GM12891 (cell line): ENCODE measurements around the gene MAPK8.

Experiments
- PAX5 ChIP-seq: IDR thresholded peaks from 2 replicates; pipeline ENCODE4 v1.6.1; 2011; ENCODE audit warnings: low read length, moderate library complexity, mild to moderate bottlenecking; ENCODE audit not compliant: insufficient read depth, severe bottlenecking
- POLR2A ChIP-seq: IDR thresholded peaks from 2 replicates; pipeline ENCODE4 v1.6.1; 2011; ENCODE audit warnings: low read depth, low read length, control low read depth
- POLR2AphosphoS5 ChIP-seq: IDR thresholded peaks from 2 replicates; pipeline ENCODE4 v1.6.1; 2011; ENCODE audit warnings: low read depth, low read length, control low read depth
- POU2F2 ChIP-seq: IDR thresholded peaks from 2 replicates; pipeline ENCODE4 v1.6.1; 2011; ENCODE audit warnings: low read depth, mild to moderate bottlenecking, control low read depth, low read length, moderate library complexity
- TAF1 ChIP-seq: IDR thresholded peaks from 2 replicates; pipeline ENCODE4 v1.6.1; 2011; ENCODE audit warnings: low read depth, low read length, control low read depth

DNA sequence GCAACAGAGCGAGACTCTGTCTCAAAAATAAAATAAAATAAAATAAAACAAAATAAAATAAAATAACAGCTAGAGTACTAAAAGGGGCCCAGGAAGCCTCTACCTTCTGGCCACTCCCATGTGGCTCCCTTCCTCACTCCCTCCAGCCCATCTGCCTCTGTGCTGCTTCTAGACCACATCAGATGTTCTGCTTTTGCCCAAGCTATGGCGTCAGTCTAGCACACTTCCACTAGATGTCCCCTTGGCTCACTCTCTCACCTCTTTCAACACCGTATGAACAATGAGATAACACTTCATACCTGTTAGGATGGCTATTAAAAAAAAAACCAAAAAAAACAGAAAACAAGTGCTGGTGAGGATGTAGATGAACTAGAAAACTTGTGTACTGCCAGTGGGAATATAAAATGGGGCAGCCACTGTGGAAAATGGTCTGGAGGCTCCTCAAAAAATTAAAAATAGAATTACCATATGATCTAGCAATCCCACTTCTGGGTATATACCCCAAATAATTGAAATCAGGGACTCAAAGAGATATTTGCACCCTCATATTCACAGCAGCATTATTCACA is 166.1 kb downstream of the MAPK8 start:
- no peak for TF ChIP-seq POLR2AphosphoS5
- no peak for TF ChIP-seq POLR2A
- no peak for TF ChIP-seq PAX5
- TF ChIP-seq POU2F2: no peak
- no peak for TF ChIP-seq TAF1
